GM12891 (cell line): ENCODE results near the gene SNAPC3.
"Not testable (repeated sequence)": the region's sequence is repeated elsewhere in the genome, so short reads cannot be mapped to it uniquely, and the experiment has no call there.

Experiments
- PAX5 ChIP-seq: IDR thresholded peaks from 2 replicates; pipeline ENCODE4 v1.6.1; 2011; ENCODE audit warnings: low read length, moderate library complexity, mild to moderate bottlenecking; ENCODE audit not compliant: insufficient read depth, severe bottlenecking
- POLR2A ChIP-seq: IDR thresholded peaks from 2 replicates; pipeline ENCODE4 v1.6.1; 2011; ENCODE audit warnings: low read depth, low read length, control low read depth
- POLR2AphosphoS5 ChIP-seq: IDR thresholded peaks from 2 replicates; pipeline ENCODE4 v1.6.1; 2011; ENCODE audit warnings: low read depth, low read length, control low read depth
- POU2F2 ChIP-seq: IDR thresholded peaks from 2 replicates; pipeline ENCODE4 v1.6.1; 2011; ENCODE audit warnings: low read depth, mild to moderate bottlenecking, control low read depth, low read length, moderate library complexity
- SPI1 ChIP-seq: IDR thresholded peaks from 2 replicates; pipeline ENCODE4 v1.6.1; 2011; ENCODE audit warnings: low read depth, low read length, control low read depth
- TAF1 ChIP-seq: IDR thresholded peaks from 2 replicates; pipeline ENCODE4 v1.6.1; 2011; ENCODE audit warnings: low read depth, low read length, control low read depth

DNA sequence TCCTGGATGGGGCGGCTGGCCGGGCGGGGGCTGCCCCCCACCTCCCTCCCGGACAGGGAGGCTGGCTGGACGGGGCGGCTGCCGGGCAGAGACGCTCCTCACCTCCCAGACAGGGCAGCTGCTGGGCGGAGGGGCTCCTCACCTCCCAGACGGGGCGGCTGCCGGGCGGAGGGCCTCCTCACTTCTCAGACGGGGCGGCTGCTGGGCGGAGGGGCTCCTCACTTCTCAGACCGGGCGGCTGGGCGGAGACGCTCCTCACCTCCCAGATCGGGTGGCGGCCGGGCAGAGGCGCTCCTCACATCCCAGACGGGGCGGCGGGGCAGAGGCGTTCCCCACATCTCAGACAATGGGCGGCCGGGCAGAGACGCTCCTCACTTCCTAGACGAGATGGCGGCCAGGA, 19.6 kb downstream of the SNAPC3 start:
- TF ChIP-seq TAF1, SPI1, POLR2AphosphoS5, POLR2A, PAX5, POU2F2: not testable (repeated sequence)
